ENCODE data around the gene ARRDC3. TPM values are rescaled to one million over a fixed set of nuclear protein-coding genes. Genes with fewer than 3 reads are reported as not detected.
"Not testable (repeated sequence)": the region's sequence is repeated elsewhere in the genome, so short reads cannot be mapped to it uniquely, and the experiment has no call there.

ARRDC3 gene
- total RNA-seq, 1 donor from 2014 or later: 90.8 TPM

GRCh38 chr5:91352831-91353695, 30.1 kb downstream of the ARRDC3 start:
- H3K36me3 Mint-ChIP-seq (ENCODE audit: unreplicated experiment): no peaks in the 10 kb centered on the region
- H3K4me3 Mint-ChIP-seq (ENCODE audit: unreplicated experiment): no peak overlapping the region
- no peaks in the 10 kb centered on the region for H3K4me1 Mint-ChIP-seq (ENCODE audit: unreplicated experiment)
- peaks cover 3% of the 10 kb centered on the region for H3K27me3 Mint-ChIP-seq (ENCODE audit: unreplicated experiment)
- H3K27ac Mint-ChIP-seq (ENCODE audit: unreplicated experiment): no peak overlapping the region
- H3K9me3 Mint-ChIP-seq (ENCODE audit: unreplicated experiment): peaks cover 7% of the 10 kb centered on the region
- no peak for TF ChIP-seq CTCF (IDR thresholded peaks at IDR 0.05)
- DNase-seq (ENCODE audit: extremely low spot score, unreplicated experiment): no peak

- Mint-ChIP-seq H3K4me1 (ENCODE audit: unreplicated experiment) (no peaks in the 10 kb centered on the region), H3K27ac (ENCODE audit: unreplicated experiment) (no peak overlapping the region), H3K4me3 (ENCODE audit: unreplicated experiment) (no peak overlapping the region), H3K27me3 (ENCODE audit: unreplicated experiment) (no peaks in the 10 kb centered on the region), H3K36me3 (ENCODE audit: unreplicated experiment) (no peaks in the 10 kb centered on the region), H3K9me3 (ENCODE audit: unreplicated experiment) (peaks cover 7% of the 10 kb centered on the region)
- TF ChIP-seq CTCF (IDR thresholded peaks at IDR 0.05): no peak
- no peak for DNase-seq (ENCODE audit: extremely low spot score, unreplicated experiment)
Observed at GRCh38 chr5:91345461-91345860, 37.7 kb downstream of the ARRDC3 start.

GRCh38 chr5:91344661-91345200, 38.4 kb downstream of the ARRDC3 start:
- H3K4me1 Mint-ChIP-seq (ENCODE audit: unreplicated experiment); H3K4me3 Mint-ChIP-seq (ENCODE audit: unreplicated experiment); H3K36me3 Mint-ChIP-seq (ENCODE audit: unreplicated experiment); H3K27ac Mint-ChIP-seq (ENCODE audit: unreplicated experiment); H3K9me3 Mint-ChIP-seq (ENCODE audit: unreplicated experiment); DNase-seq (ENCODE audit: extremely low spot score, unreplicated experiment); H3K27me3 Mint-ChIP-seq (ENCODE audit: unreplicated experiment): not testable (repeated sequence)

- H3K4me3 Mint-ChIP-seq (ENCODE audit: unreplicated experiment): no peak overlapping the region
- no peak for DNase-seq (ENCODE audit: extremely low spot score, unreplicated experiment)
- peaks cover 7% of the 10 kb centered on the region for H3K9me3 Mint-ChIP-seq (ENCODE audit: unreplicated experiment)
- H3K27me3 Mint-ChIP-seq (ENCODE audit: unreplicated experiment): no peaks in the 10 kb centered on the region
- no peaks in the 10 kb centered on the region for H3K36me3 Mint-ChIP-seq (ENCODE audit: unreplicated experiment)
- H3K4me1 Mint-ChIP-seq (ENCODE audit: unreplicated experiment): no peaks in the 10 kb centered on the region
- no peak overlapping the region for H3K27ac Mint-ChIP-seq (ENCODE audit: unreplicated experiment)
- TF ChIP-seq CTCF (IDR thresholded peaks at IDR 0.05): no peak
Observed at GRCh38 chr5:91343916-91344315, 39.2 kb downstream of the ARRDC3 start.

GRCh38 chr5:91342931-91343330, 40.2 kb downstream of the ARRDC3 start:
- not testable (repeated sequence) for H3K27ac Mint-ChIP-seq (ENCODE audit: unreplicated experiment); H3K4me3 Mint-ChIP-seq (ENCODE audit: unreplicated experiment); H3K9me3 Mint-ChIP-seq (ENCODE audit: unreplicated experiment); H3K36me3 Mint-ChIP-seq (ENCODE audit: unreplicated experiment); DNase-seq (ENCODE audit: extremely low spot score, unreplicated experiment); H3K4me1 Mint-ChIP-seq (ENCODE audit: unreplicated experiment); H3K27me3 Mint-ChIP-seq (ENCODE audit: unreplicated experiment)

GRCh38 chr5:91341154-91341553, 42.0 kb downstream of the ARRDC3 start:
- no peak for TF ChIP-seq CTCF (IDR thresholded peaks at IDR 0.05)
- DNase-seq (ENCODE audit: extremely low spot score, unreplicated experiment): no peak
- Mint-ChIP-seq H3K27me3 (ENCODE audit: unreplicated experiment) (no peaks in the 10 kb centered on the region), H3K36me3 (ENCODE audit: unreplicated experiment) (no peaks in the 10 kb centered on the region), H3K4me1 (ENCODE audit: unreplicated experiment) (no peaks in the 10 kb centered on the region), H3K27ac (ENCODE audit: unreplicated experiment) (no peak overlapping the region), H3K9me3 (ENCODE audit: unreplicated experiment) (no peaks in the 10 kb centered on the region), H3K4me3 (ENCODE audit: unreplicated experiment) (no peak overlapping the region)

Data from osteocyte (in vitro differentiated cells).